HG03575 (cell line): Measurements from ENCODE around the gene MCTP1.

ENCODE experiments used
- ATAC-seq: cut with Tn5 transposase; IDR thresholded peaks from one replicate; pipeline ENCODE4 v1.9.1; 2021; ENCODE audit not compliant: unreplicated experiment, insufficient number of reproducible peaks, low FRiP score; ENCODE audit errors: extremely low read depth

MCTP1 gene

DNA sequence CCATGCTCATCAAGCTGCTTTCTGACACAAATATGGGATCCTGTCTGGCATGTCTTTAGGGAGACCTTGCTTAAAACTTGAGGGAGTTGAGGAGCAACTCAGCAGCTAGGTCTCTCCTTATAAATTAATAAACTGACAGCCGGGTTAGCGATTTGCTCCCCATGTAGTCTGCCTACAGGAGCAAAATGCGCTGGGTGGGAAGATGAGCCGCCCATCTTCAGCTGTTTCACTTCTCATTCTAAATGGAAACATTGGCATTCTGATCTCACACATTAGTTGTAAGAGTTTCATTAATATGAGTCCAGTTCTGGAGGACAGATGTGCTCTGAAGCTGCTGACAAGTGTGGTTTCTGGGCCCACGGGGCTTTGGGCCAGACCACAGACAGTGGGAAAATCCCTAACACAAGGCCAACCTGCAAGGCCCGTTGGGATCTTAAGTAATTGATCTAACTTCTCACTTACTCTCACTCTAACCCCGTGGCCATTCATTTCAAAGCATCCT, 197.0 kb downstream of the MCTP1 start:
- peak; percentile 51 for ATAC-seq

DNA sequence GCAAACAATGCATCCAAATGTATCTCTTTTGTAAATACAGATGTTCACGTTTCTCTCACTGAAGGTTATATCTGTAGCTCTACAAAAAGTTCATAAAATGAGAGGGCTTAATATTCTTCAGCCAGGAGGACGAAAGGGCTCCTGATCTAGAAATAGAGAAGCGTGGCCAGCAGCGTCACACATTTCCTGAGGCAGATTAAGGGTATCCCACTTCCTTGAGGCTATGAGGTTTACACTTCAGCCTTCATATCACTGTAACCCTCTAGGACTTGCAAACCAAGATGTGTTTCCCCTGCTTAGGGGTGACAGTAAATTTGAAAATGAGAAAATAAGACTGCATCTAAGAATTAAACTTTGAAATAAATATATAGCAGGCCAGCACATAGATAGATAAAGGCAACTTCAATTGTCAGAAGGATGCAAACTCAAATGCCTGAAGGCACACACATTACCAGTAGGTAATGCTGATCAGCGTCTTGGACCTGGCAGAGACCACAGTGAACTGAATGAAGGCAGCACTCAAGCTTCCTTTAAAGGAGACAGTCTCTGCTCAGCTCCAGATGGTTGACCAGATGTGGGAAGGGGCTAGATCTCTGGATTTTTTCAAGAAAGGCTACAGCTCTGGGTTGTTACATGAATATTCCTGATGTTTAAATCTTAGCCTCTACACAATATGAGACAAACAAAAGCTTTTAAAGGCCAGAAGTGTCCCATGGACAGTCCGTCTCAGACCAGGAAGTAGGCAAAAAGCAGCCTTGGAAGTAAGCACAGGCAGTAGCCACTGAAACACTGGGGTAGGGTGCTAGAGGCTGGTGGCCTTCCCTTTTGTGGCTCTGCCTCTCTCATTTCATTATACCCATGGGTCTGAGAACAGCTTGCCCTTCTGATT, 197.7 kb downstream of the MCTP1 start:
- peak; percentile 32 for ATAC-seq

DNA sequence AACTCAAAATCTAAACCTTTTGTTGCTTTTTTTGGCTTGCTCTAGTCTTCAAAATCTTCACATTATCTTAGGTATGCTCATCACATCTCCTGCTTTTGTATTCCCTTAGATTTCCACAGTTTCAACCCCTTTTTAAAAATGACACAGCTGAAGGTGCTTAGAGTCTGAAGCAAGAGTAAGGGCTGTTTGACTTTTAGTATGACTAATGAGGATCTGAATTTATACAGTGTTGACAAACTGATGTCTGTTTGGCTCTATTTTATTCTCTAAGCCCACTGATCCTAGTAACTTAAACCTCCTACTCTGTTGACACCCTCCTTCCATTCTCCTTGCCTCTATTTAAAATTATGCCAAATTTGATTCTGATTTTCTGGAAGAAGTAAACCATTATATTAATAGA, 200.1 kb downstream of the MCTP1 start:
- ATAC-seq, result no peak

DNA sequence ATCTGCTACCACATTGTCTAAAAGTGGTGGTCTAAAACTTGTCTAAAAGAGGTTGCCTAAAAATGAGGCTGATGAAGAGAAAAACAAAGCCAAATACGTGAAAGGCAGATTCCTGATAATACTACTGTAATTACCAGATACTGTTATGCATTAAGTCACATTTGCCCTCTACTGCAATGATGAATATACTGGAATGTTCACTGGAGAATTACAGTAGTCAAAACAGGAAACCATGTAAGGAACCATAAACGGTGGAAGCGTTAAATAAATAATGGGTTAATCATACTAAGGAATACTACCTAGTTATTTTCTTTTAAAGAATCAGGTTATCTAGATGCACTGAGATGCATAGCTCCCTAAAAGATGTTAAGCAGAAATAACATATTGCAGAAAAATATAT, 201.3 kb downstream of the MCTP1 start:
- ATAC-seq, result no peak

DNA sequence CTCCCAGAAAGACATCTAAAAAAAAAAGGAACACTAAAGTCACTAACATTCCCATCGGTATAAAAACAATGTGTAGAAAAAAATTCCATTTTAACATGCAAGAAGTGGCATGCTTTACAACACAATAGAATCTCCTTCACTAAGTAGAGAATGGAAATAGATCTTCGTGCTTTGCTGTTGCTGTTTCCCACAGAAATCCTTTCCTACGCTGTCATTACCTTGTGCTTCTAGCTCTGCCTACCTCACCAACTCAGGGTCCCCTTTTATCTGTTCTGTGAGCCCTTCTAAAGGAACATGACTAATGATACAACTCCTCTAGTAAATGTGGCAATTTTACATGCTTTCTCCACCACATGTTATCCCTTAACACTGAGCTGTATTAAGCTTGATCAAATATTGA, 202.9 kb downstream of the MCTP1 start:
- ATAC-seq, result no peak

DNA sequence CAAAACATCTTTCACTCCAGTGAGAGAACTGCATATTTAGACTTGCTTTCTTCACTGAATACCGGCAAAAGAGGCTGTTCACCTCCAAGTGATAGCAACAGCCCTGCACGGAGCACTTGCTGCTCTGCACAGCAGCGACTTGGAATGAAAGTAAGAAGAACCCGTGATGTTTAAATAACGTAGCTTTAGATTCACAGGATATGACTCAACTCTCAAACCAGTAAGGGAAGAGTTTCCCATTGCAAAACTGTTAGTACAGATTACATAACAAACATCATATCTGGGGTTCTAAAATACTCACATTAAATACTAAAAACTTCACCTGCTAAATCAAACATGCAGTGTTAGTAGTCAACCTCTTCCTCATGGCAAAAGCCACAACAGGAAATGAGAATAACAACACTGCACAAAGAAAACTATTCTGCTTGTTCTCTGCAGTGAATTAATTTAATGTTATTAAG, 203.4 kb downstream of the MCTP1 start:
- peak; percentile 79 for ATAC-seq

DNA sequence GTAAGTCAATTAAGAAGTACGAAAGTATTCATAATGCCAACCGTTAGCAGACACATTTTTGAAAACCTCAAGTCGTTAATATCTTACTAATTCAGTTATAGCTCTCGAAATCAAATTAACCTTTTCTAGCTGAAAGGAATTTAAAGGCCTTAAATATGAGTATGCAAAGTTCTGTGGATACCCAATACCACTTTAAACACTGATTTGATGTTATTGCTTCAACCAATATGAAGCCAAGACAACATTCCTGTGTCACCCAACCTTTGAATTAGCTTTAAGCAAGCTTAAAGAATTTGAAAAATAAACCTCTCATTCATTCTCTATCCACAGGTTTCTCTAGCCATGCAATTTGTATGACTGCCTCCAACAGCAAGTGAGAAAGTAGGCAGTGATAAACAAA, 204.5 kb downstream of the MCTP1 start:
- no peak for ATAC-seq

DNA sequence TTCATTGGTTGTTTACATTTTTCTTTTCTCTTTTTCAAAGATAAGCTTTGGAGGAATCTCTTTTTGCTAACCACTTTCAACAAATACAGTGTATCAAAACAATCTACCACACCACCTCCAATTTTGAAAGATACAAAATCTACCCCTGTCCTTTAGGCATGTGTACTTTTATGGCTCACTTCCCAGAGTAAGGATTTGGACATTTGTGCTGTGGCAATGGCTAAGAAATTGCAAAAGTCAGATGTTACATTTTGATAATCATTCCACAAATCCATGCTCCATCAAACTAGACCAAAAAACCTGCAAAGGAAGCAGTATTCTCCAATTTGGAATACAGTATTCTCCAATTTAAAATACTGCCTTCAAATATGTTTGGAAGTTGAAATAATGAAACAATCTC, 204.9 kb downstream of the MCTP1 start:
- no peak for ATAC-seq

DNA sequence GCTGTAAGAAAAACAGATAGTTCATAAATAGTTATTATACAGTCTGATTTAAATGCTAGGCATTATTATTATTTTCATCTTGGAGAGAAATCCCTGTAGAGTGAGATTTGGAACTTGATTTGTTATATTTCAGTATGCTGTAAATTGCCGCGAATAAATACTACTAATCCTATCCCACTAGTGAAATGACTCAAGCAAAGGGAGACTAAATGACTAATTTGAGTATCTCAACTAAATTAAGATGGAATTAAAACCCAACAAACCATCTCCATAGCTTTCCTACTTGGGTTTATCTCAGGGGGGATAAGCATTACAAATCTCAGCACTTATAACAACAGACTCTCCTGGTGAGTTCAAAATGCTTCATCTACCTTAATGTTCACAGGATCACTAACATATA, 206.0 kb downstream of the MCTP1 start:
- no peak for ATAC-seq

DNA sequence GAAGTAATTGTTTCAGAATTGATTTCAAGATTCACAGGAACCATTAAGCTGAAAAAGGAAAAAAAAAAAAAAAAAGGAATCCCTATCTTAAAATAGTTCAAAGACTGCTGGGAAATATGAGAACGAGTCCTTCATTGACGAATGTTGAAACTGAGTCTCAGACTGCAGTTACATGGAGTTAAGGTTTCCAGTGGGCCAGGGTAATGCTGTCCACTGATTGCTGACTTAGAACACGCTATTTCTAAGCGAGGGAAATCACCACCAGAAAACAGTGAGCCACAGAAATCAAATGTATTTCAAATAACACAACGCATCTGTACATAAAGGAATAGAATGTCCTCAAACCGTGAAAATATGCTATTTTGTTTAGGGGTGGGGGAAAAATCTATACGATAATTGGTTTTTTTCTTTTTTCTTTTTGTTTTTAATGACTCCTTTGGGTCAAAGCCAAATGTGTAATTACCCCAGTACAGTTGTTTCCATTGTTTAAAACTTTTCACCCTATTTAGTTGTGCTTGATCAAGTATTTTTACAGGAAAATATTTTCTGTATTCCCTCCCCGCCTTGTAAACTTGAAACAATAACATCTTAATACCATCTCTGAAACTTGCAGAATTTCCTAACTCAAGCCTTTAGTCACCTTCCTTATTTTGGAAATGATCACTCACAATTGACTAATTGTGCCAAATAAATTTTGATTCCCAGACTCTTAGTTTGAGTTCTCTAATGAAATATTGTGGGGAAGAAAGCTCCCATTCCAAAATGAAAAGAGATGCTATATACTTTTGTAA, 208.3 kb downstream of the MCTP1 start:
- no peak for ATAC-seq

DNA sequence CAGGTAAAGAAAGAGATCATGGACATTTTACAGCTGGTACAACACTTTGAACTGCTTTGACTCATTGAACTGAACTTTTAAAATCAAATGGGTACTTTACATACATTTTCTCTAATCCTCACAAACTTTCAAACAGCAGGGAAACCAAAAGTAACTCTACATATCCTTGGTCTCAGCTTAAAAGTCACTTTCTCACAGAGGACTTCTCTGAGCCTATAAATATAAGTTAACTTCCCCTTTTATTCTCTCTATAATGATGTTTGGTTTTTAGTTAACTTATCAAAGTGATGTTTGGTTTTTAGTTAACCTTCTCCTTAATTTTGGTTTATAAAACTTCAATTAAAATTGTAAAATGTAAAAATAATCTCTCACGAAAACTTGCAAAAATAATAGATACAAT, 209.8 kb downstream of the MCTP1 start:
- ATAC-seq, result no peak

DNA sequence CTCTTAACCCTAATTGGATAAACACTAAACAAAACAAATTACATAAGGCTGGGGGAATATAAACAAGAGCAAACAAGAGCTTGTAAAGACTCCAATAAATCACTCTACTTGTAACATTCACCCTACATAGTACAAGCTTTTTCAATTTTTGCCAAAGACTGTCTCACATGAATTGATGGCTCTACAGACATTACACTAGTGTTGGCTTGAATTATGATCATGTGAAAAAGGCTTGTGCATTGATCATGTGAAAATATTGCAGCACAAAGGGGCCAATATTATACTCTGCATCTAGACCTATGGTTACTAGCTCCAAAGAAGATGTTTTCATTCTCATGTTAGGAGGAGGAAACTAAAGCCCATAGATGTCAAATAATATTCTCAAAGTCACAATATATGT, 212.6 kb downstream of the MCTP1 start:
- ATAC-seq, result no peak

DNA sequence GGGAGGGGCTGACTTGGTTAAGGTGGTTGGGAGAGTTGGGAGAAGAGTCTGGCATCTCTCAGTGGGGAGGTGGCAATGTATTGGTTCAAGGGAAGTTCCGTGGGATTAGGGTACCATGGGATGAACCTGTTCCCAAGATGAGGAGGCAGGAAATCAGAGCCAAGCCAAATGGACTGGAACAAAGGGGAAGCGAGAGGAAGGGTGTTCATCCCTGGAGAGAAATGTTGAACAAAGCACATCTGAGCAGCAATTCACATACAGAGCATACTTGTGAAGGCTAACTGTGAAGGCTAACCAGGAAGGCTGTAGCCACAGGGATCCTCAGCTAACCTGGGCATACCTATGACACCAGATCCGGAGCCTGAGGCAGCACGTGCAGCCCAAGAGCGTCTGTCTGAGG, 214.0 kb downstream of the MCTP1 start:
- no peak for ATAC-seq

DNA sequence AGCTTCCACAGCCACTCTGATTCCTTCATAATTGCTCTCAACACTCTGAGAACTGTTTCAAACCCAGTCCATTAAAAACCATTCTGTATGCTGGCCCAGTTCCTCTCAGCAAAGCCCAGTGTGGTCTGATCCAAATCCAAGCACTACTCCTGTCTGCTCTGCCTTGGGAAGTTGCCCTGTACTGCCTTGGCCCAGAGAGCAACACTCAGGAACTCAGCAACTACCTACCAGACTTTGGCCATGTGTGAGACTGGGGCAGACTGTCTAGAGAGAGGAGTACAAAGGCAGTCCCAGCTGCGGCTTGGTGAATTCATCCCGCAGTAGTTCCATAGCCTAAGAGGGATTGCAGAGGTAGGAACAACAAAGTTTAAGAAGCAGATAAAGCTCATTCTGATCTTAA, 214.4 kb downstream of the MCTP1 start:
- no peak for ATAC-seq

DNA sequence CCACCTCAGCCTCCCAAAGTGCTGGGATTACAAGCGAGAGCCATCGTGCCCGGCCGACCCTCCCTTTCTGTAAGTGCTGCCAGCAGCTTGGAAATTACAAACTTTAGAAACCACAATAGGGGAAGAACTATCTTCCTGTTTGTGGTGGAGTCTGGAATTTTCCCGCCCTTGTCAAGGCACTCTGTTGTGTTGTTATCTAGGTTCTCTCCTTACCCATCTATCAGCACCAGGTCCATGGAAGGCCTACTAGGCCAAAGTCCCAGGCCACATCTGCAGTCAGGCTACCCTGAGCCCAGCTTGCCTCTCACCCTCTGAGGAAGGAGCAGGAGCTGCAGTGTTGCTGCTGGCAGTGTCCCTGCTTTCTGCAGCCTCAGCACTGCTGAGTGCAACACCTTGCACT, 214.9 kb downstream of the MCTP1 start:
- ATAC-seq, result no peak

DNA sequence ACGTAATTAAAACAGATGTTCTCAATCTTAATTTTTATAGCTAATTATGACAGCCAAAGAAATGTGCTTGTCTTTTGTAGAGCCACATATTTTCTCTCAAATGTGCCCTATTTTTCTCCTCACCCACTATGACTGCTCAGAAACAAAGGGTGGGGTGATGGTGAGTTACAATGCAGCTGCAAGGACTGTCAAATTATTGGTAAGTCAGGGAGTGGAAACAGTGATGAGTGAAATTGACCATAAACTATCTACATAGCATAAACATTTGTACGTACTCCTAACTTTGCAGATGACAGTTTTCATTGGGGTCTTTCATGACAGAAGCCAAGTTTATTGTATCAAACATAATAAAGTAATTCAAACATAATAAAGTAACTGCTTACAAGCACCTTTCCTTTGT, 215.9 kb downstream of the MCTP1 start:
- ATAC-seq, result no peak

DNA sequence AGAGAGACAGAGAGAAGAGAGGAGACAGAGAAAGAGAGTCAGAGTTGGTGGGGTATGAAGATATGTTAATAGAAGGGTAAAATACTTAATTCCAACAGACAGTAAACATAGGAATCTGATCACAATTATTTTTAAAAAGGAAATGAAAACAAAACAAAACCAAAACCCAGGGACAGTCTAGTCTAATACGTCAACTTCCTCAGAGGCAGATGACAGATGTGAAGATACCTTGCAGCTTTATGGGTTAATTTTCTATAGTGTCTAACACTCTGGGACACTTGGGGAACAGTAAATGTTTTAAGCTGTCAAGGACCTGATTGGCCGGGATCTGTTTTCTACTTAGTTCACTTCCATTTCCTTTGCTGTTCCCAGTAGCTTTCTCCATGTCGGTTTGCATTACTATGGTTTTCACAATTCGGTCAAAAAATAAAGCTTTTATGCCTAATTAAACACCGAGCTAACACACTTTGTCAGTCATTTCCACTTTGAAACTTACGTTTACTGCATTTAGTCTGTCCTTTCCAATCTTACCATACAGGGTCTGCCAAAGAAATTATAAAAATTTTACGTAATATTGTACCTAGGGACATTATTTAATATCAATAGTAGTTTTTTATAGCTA, 216.5 kb downstream of the MCTP1 start:
- ATAC-seq, result no peak

DNA sequence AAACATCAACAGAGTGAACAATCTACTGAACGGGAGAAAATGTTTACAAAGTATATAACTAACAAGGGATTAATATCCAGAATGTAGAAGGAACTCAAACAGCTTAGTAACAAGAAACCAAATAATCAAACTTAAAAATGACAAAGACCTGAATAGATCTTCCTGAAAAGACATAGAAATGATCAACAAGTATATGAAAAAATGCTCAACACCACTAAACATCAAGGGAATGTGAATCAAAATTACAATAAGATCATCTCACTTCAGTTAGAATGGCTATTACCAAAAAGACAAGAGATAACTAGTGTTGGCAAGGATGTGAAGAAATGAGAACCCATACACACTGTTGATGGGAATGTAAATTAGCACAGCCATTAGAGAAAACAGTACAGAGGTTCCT, 218.8 kb downstream of the MCTP1 start:
- no peak for ATAC-seq

DNA sequence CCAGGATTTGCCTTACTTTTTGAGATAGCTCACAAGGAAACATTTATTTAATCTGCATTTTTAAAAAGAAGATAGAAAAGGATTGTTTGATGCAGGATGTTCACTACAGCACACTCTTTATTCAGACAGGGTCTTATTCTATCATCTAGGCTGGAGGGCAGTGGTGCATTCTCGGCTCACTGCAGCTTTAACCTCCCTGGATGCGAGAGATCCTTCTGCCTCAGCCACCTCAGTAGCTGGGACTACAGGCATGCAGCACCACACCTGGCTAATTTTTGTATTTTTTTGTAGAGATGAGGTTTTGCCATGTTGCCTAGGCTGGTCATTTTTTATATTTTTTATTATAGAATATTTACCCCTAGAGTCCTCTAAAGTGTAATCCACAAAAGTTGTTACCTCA, 221.4 kb downstream of the MCTP1 start:
- no peak for ATAC-seq

DNA sequence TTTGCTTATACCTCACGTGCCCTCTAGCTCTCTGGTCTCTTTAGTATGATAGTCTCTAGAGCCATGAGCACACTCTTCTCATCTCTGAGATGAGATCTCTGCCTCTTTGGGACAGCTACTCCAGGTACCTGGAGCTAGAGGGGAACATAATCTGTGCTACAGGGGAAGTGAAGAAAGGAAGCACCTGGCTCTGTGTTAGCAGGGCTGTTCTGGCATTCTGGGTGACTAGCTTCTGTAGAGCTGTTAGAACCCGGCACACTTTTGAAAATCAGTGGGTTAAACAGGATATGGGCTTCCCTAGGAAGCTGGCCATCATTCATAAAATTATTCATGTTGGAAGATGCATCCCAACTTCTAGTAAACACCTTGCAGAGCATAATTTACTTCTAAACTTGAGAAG, 224.8 kb downstream of the MCTP1 start:
- ATAC-seq, result no peak
